PC-3 (cell line): Measurements from ENCODE around the gene SLC19A1.

Experiments used
- CTCF ChIP-seq: fragments of 300-600 bp; sonication (generic); conservative IDR thresholded peaks from 2 replicates; pipeline ENCODE4 v1.5.1; 2017; ENCODE audit warnings: antibody characterized with exemption, low read depth, mild to moderate bottlenecking, low read length
- EZH2phosphoT487 ChIP-seq: fragments of 300-600 bp; sonication (generic); IDR thresholded peaks from 2 replicates; pipeline ENCODE4 v1.6.1; 2018; ENCODE audit warnings: mild to moderate bottlenecking, antibody characterized with exemption, low read length, borderline replicate concordance

GRCh38 chr21:45539046-45539795 lies 3.0 kb downstream of the SLC19A1 start:
- TF ChIP-seq CTCF (no peak), EZH2phosphoT487 (no peak)
